ENCODE data around the gene LIMS2.

LIMS2 gene

GRCh38 chr2:127645395-127646291 lies 29.7 kb downstream of the LIMS2 start, which contains the start of gene GPR17:
TSS of gene GPR17 (plus strand) at chr2:127646153. CDS start at chr2:127650736, 4,583 bp downstream.
- DNase-seq (ENCODE audit: low read depth): no peak

GRCh38 chr2:127645026-127645394 lies 30.3 kb downstream of the LIMS2 start:
- DNase-seq (ENCODE audit: low read depth): no peak

DNA sequence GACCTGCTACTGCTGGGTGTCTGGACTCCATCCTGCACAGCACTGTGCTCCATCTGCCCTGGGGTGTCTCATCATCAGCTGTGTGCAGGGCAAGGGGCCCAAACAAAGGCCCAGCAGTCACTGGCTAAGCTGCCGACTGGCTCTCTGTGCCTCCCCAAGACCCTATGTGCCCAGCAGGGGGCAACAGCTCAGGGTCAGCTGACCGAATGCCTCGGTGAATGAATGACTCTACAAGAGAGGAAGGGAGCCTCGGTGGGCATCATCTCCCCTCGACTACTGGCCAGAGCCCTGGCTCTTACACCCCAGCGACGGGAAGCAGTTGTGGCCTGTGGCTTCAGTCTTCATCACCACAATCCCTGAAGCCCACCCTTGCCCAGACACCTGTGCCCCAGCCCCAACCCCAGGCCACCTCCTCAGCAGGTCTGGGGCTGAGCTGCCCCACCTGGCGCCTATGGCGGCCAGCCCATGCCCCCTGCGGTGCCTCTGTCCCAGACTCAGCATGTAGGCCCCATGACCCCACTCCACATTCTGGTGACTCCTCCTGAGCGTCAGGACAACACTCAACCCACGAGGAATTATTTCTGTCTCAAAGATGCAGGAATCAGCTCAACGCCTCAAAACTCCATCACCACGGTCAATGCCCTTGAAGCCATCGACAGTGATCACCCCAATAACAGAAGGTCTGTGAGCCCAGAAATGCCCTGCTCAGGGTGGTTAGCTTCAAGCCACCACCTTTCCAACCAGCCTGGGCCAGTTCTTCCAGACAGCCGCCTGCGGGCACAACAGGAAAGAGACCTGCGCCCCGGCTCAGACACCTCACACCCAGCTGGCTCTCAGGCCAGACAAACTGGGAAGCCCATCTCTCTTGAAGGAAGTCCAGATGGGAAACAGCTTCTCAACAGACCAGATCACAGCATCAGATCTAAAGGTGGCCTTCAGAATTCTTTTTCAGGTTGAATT lies 31.0 kb downstream of the LIMS2 start:
- no peak for DNase-seq (ENCODE audit: low read depth)

DNA sequence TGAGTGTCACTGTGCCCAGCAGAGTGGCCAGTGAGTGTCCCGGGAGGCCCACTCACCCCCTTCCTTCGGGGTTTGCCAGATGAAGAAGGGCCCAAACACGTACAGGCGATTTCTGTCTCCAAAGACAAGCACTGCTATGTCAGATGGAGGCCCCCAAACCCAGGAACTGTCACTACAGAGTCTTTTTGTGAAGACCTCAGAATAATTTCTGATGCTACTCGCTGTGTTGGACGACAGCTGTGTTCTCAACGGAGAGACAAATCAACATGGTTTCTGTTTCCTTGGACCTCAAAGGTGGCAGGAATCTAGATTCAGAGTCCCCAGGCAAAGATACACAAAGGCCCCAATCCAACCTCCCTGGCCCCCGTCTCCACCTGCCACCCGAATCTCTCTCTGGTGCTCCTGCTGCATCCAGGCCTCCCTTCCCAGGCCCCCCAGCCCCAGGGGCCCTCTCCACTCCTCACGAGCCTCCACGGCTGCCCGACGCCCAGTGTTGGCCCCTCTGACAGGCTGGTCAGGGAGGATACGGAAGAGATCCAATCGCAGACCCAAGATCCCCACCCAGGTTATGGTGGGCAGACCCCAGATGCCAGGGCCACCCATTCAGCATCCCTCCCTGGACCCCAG lies 31.8 kb downstream of the LIMS2 start:
- DNase-seq (ENCODE audit: low read depth): no peak

DNA sequence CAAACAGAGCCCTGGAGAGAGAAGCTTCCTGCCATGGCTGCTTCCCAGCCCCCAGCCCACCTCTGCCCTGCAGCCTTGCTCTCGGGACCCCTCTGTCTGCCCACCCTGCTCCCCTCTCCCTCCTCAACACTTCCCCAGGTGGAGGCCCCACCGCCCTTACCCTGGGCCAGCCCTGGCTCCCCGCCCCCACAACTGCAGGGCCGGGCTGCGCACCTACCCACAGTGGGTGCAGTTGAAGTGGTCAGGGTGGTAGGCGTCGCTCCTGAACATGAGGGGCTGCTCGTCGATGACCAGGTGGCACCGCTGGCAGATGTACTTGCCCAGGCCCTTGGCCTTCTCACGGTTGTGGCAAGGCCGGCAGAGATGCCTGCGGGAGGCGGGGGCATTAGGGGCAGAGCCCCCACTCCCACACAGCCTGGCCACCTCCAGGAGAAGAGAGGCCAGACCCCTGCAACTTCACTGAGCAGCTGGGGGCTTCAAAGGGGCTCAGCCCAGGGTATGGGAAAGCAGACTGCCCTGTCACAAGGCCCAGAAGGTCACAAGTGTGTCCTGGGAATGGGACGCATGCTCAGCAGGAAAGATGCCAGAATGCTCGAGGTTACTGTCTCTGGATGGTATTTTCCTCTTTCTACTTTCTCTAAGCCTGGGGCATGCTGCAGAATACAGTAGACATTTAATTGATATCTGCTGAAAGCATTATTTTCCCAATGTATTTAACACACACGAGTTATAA lies 32.5 kb downstream of the LIMS2 start:
- DNase-seq (ENCODE audit: low read depth): no peak

GRCh38 chr2:127641846-127642507 lies 33.4 kb downstream of the LIMS2 start:
- peak; percentile 15 for DNase-seq (ENCODE audit: low read depth)

- no peak for DNase-seq (ENCODE audit: low read depth)
Observed at GRCh38 chr2:127641133-127641532, 34.2 kb downstream of the LIMS2 start.

DNA sequence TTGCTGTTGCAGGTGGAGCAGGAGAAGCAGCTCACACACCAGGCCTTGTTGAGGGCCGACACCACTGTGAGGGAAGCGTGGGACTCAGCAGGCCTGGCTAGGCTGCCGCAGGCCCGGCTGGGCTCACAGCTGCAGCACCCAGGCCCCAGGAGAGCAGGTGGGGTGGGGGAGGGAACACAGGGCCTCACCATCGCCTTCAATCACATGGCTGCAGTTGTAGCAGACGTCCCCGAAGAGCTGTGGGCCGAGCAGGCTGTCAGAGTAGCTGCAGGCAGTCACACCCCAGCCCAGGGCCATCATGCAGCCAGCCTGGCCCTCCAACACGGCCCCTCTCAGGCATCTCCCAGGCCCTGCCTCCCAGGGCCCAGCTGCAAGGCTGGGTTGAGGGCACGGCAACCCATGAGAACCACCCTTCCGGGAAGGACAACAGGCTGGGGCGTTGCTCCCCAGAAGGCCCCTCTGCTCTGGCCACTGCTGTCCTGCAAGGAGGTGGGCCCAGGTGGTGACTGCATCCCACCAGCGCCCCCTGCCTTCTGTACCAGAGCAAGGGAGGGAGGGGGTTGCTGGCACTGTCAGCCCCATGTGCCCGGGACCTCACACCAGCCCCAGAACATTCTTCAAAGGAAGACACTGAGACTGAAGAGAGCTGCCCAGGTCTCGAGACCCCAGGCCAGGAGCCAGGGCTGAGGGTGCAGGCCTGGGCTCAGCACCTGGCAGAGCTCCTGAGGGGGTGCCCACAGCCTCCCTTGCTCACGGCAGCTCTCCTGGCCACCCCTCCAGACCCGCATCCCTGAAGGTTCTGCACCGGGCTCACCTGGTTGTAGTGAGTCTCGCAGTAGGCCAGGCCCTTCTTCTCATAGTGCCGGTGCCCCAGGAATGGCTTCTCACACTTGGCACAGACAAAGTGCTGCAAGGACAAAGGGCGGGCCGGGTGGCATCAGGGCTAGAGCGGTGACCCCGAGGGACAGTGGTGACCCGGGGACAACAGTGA lies 35.0 kb downstream of the LIMS2 start:
- no peak for DNase-seq (ENCODE audit: low read depth)

DNA sequence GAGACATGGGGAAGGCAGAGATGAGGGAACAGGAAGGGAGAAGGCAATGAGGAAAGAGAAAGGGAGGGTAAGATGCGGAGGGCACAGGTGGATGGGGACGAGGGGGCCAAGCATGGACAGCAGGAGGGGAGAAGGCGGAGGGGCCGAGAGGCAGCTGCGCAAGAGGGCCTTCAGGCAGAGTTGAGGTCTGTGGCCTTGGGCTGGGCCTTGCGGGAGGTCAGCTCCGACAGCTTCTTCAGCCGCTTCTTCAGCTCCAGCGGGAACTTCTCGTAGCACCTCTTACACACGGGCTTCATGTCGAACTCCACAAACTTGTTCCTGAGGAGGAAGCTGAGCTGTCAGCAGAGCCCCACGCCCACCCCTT lies 36.2 kb downstream of the LIMS2 start:
- no peak for DNase-seq (ENCODE audit: low read depth)

- no peak for DNase-seq (ENCODE audit: low read depth)
Observed at GRCh38 chr2:127638361-127639110, 36.8 kb downstream of the LIMS2 start.

DNA sequence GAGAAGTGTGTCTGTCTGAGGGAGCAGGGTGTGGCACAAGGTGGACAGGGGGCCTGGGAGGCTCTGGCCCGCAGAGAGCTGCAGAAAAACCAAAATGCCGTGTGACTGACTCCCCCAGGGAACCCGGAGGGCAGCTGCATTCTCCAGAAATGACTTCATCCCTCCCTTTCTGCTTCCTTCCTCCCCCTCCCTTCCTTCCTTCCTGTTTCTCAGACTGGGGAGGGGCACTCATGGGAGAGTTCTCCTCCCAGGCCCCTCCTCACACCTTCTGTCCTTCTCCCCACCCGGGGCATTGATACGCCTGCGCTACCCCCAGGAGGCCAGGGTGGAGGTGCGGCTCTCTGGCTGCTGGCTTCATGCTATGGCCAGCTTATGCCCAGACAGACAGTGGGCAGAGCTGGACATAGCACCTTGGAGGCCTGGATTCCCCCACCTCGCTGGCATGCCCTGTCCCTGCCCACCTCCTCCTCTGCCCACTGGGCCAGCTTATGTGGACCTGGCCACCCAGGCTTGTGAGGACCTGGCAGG lies 37.5 kb downstream of the LIMS2 start:
- no peak for DNase-seq (ENCODE audit: low read depth)

GRCh38 chr2:127637236-127637630 lies 38.1 kb downstream of the LIMS2 start:
- no peak for DNase-seq (ENCODE audit: low read depth)

DNA sequence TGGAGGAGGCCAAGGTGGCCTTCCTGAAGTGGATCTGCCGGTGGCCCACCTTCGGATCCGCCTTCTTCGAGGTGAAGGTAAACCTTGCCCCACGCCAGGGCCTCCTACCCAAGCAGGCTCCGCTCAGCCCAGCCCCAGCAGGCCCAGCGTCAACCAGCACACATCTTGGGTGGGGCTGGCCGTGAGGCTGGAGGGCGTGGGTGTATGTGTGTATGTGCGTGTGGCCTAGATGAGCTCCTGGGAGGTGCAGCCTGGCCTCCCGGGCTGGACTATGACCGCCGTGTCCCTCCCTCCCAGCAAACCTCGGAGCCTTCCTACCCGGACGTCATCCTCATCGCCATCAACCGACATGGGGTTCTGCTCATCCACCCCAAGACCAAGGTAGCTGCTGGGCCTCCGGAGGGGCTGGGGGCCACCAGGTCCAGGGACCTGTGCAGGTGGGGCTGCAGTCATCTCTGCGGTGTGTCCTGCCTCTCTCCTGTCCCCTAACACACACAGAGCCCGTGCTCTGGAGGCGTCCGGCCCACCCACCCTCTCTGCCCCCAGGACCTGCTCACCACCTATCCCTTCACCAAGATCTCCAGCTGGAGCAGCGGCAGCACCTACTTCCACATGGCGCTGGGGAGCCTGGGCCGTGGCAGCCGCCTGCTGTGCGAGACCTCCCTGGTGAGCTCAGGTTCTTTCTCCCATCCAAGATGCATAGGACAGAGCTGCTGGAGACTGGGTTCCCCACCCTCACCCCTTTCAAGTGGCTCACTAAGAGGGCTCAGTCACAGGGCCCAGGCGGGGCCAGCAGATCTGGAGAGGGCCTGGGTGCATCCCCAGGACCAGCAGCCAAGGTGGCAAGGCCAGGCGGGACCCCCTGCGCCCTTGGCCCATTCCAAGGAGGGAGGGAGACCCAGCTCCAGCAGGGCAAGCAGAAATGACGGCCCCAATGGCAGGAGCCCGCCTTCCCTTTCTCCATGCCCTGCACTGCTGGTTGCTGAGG lies 38.8 kb downstream of the LIMS2 start:
- no peak for DNase-seq (ENCODE audit: low read depth)

GRCh38 chr2:127635380-127636237 lies 39.7 kb downstream of the LIMS2 start:
- no peak for DNase-seq (ENCODE audit: low read depth)

GRCh38 chr2:127634626-127635379 lies 40.5 kb downstream of the LIMS2 start:
- DNase-seq (ENCODE audit: low read depth): no peak

GRCh38 chr2:127634066-127634617 lies 41.2 kb downstream of the LIMS2 start:
- no peak for DNase-seq (ENCODE audit: low read depth)
